OCI-LY1 (cell line): ENCODE data around the gene RNF175.

ENCODE experiments used
- H2AFZ ChIP-seq: fragments of 200-600 bp; sonication (generic), shearing (Covaris generic); 2 replicates; pipeline ENCODE4 v1.6.0; 2014; ENCODE audit warnings: antibody characterized with exemption, mild to moderate bottlenecking, low read length
- H3F3A ChIP-seq: fragments of 200-600 bp; sonication (generic), shearing (Covaris generic); 2 replicates; pipeline ENCODE4 v1.6.0; 2014; ENCODE audit warnings: mild to moderate bottlenecking, antibody characterized with exemption, low read length, moderate library complexity; ENCODE audit not compliant: insufficient read depth
- H3K27ac ChIP-seq: fragments of 200-600 bp; sonication (generic); 2 replicates; pipeline ENCODE4 v1.5.1; 2014; ENCODE audit warnings: low read length, mixed run types, mild to moderate bottlenecking, low read depth; ENCODE audit not compliant: poor library complexity, severe bottlenecking
- H3K27me3 ChIP-seq: fragments of 200-600 bp; sonication (generic); 2 replicates; pipeline ENCODE4 v1.6.0; 2014; ENCODE audit warnings: antibody characterized with exemption, mild to moderate bottlenecking, low read length, moderate library complexity; ENCODE audit not compliant: insufficient read depth
- H3K36me3 ChIP-seq: fragments of 200-600 bp; sonication (generic); 2 replicates; pipeline ENCODE4 v1.6.1; 2014; ENCODE audit warnings: mild to moderate bottlenecking, antibody characterized with exemption, low read length, moderate library complexity, mixed read lengths; ENCODE audit not compliant: insufficient read depth
- H3K4me1 ChIP-seq: fragments of 200-600 bp; sonication (generic); 2 replicates; pipeline ENCODE4 v1.5.1; 2014; ENCODE audit warnings: mild to moderate bottlenecking, low read length, moderate library complexity; ENCODE audit not compliant: insufficient read depth, severe bottlenecking
- H3K4me2 ChIP-seq: fragments of 200-600 bp; sonication (generic), shearing (Covaris generic); 2 replicates; pipeline ENCODE4 v1.6.1; 2014; ENCODE audit warnings: low read length
- H3K4me3 ChIP-seq: fragments of 200-600 bp; sonication (generic); 2 replicates; pipeline ENCODE4 v1.5.1; 2014; ENCODE audit warnings: low read length, low read depth, mild to moderate bottlenecking, mixed read lengths; ENCODE audit not compliant: poor library complexity, severe bottlenecking
- H3K79me2 ChIP-seq: fragments of 200-600 bp; shearing (Covaris generic); 2 replicates; pipeline ENCODE4 v1.6.1; 2016; ENCODE audit warnings: mixed run types, low read length, mixed read lengths; ENCODE audit not compliant: insufficient read depth
- H3K9ac ChIP-seq: fragments of 200-600 bp; sonication (generic), shearing (Covaris generic); 2 replicates; pipeline ENCODE4 v1.6.1; 2014; ENCODE audit warnings: mild to moderate bottlenecking, low read length, mixed read lengths
- H3K9me2 ChIP-seq: fragments of 200-600 bp; sonication (generic), shearing (Covaris generic); 2 replicates; pipeline ENCODE4 v1.6.1; 2014; ENCODE audit warnings: low read depth, mild to moderate bottlenecking, low read length, mixed read lengths
- H3K9me3 ChIP-seq: fragments of 200-600 bp; shearing (Covaris generic); 2 replicates; pipeline ENCODE4 v1.6.1; 2014; ENCODE audit warnings: low read length, mixed read lengths
- H4K20me1 ChIP-seq: fragments of 200-600 bp; sonication (generic), shearing (Covaris generic); 2 replicates; pipeline ENCODE4 v1.6.0; 2016; ENCODE audit warnings: mild to moderate bottlenecking, low read length; ENCODE audit not compliant: insufficient read depth
- EZH2 ChIP-seq: fragments of 200-600 bp; sonication (generic), shearing (Covaris generic); IDR thresholded peaks from 2 replicates; pipeline ENCODE4 v1.8.0; 2017; ENCODE audit warnings: borderline replicate concordance, mixed run types, mild to moderate bottlenecking, antibody characterized with exemption, low read length, moderate library complexity, mixed read lengths
- TF ChIP-seq, protein P1 (sequence below): fragments of 200-600 bp; sonication (generic), shearing (Covaris generic); IDR thresholded peaks from 2 replicates; pipeline ENCODE4 v1.5.1; 2017; ENCODE audit warnings: mild to moderate bottlenecking, antibody characterized with exemption, low read length, moderate library complexity, mixed read lengths

Gene RNF175

DNA sequence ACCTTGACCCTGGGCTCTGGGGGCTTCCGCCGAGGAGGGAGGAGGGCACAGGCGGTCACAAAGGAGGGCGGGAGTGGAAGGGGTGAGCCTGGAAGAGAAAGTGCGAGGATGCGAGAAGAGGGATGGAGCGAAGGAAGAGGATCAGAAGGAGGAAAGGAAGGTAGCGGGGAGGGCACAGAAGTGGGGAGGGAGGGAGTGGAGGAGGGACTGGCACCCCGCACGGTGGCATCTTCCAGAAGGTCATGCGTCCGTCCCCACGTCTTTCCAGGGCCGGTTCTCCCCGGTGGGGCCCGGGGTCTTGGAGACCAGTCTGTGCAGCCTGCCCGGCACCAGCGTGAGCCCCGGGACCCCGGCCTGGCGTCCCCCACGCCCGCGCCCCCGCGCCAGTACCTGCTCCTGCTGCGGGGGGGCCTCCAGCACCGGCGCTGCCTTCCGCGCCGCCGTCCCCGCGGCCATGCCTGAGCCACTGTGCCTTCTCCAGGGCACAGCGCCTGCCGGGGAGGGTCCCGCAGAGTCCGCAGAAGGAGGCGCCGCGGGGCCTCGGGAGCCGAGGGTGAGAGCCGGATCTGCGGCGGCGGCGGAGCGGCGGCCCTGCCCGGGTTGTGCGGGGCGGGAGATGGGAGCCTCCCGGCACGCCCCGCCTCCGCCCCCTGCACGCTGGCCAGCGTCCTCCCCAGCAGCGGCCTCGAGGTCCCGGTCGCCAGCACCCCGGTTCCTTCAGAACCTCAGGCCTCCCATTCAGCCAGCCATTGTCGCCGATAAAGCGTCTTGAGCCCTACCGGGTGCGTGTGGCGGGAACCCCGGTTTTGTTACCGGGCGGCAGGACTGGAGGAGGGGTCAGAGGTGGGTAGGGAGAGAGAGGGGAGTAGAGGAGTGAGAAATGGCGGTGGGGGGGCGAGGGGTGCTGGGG, at the start of gene RNF175:
RNF175 (minus strand) TSS at position 618 of the 910 bp plus-strand sequence; CDS start at position 456, 162 bp downstream.
- Histone ChIP-seq H3K4me1 (no peaks in the 10 kb centered on the region), H3F3A (no peaks in the 10 kb centered on the region), H3K79me2 (no peaks in the 10 kb centered on the region), H3K9ac (no peak within 1 kb of the TSS), H4K20me1 (no peaks in the 10 kb centered on the region), H3K27ac (no peak within 1 kb of the TSS), H3K27me3 (no peaks in the 10 kb centered on the region; the same call in 1 of the 2 replicates), H3K9me2 (no peaks in the 10 kb centered on the region), H3K4me2 (no peak within 1 kb of the TSS), H3K36me3 (no peaks in the 10 kb centered on the region), H3K4me3 (no peak within 1 kb of the TSS), H3K9me3 (no peaks in the 10 kb centered on the region), H2AFZ (no peak within 1 kb of the TSS)
- TF ChIP-seq, protein P1, sequence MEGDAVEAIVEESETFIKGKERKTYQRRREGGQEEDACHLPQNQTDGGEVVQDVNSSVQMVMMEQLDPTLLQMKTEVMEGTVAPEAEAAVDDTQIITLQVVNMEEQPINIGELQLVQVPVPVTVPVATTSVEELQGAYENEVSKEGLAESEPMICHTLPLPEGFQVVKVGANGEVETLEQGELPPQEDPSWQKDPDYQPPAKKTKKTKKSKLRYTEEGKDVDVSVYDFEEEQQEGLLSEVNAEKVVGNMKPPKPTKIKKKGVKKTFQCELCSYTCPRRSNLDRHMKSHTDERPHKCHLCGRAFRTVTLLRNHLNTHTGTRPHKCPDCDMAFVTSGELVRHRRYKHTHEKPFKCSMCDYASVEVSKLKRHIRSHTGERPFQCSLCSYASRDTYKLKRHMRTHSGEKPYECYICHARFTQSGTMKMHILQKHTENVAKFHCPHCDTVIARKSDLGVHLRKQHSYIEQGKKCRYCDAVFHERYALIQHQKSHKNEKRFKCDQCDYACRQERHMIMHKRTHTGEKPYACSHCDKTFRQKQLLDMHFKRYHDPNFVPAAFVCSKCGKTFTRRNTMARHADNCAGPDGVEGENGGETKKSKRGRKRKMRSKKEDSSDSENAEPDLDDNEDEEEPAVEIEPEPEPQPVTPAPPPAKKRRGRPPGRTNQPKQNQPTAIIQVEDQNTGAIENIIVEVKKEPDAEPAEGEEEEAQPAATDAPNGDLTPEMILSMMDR: no peak
- no peak for TF ChIP-seq EZH2

DNA sequence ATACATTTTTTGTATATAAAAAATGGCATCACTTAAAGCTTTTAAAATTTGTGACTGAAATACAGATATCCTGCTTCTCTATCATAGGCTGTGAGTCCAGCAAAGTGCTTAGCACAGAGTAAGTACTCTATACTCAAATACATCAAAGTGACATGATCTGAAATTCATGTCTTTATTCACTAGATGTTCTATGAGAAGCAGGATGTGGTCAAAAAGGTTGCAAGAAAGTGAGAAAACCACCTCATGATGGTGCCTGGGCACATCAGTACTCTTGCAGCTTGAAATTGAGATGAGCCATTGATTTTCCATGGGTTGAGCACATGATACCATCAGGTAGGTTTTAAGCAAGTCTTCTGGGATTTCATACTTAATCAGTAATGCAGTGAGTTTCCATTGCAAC, 49.5 kb upstream of the RNF175 start:
- H3K9ac ChIP-seq: no peak overlapping the region
- no peaks in the 10 kb centered on the region for H3K27me3 ChIP-seq
- H3K9me3 ChIP-seq: 0 out of 2 replicates have a peak, but pooled peaks cover 2% of the 10 kb centered on the region
- H3K27ac ChIP-seq: no peak overlapping the region
- H2AFZ ChIP-seq: no peak overlapping the region
- H4K20me1 ChIP-seq: no peaks in the 10 kb centered on the region
- H3F3A ChIP-seq: no peaks in the 10 kb centered on the region
- no peaks in the 10 kb centered on the region for H3K9me2 ChIP-seq
- no peaks in the 10 kb centered on the region for H3K36me3 ChIP-seq
- no peak overlapping the region for H3K4me3 ChIP-seq
- H3K79me2 ChIP-seq: no peaks in the 10 kb centered on the region
- no peak for TF ChIP-seq EZH2
- TF ChIP-seq, protein P1: no peak
- H3K4me1 ChIP-seq: no peaks in the 10 kb centered on the region
- no peak overlapping the region for H3K4me2 ChIP-seq

DNA sequence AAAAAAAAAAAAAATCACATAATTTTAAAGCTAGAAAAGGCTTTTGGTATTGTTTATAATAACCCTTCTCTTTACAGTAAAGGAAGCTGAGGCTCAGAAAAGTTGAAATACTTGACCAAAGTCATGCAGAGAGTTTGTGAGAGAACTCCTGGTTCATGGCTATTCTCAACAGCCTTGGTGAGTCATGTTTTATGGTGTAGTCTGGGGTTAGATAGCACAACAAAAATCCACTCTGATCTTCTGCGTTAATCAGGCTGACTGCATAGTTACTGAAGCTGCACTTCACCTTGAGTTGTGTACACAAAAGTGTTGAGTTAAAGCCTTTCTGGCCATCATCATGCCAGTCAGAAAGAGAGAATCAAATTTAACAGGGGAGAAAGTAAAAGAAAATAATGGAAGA, 48.4 kb upstream of the RNF175 start:
- Histone ChIP-seq H4K20me1 (no peaks in the 10 kb centered on the region), H3K9ac (no peak overlapping the region), H3K9me3 (0 out of 2 replicates have a peak, but pooled peaks cover 2% of the 10 kb centered on the region), H3K36me3 (no peaks in the 10 kb centered on the region), H3K4me1 (no peaks in the 10 kb centered on the region), H2AFZ (no peak overlapping the region), H3K27ac (no peak overlapping the region), H3K79me2 (no peaks in the 10 kb centered on the region), H3F3A (no peaks in the 10 kb centered on the region), H3K27me3 (no peaks in the 10 kb centered on the region), H3K4me2 (no peak overlapping the region), H3K4me3 (no peak overlapping the region), H3K9me2 (no peaks in the 10 kb centered on the region)
- TF ChIP-seq, protein P1: no peak
- no peak for TF ChIP-seq EZH2
